Measurements from ENCODE around the gene CBX3.
"Not testable (repeated sequence)": the region's sequence is repeated elsewhere in the genome, so short reads cannot be mapped to it uniquely, and the experiment has no call there.

Gene CBX3

DNA sequence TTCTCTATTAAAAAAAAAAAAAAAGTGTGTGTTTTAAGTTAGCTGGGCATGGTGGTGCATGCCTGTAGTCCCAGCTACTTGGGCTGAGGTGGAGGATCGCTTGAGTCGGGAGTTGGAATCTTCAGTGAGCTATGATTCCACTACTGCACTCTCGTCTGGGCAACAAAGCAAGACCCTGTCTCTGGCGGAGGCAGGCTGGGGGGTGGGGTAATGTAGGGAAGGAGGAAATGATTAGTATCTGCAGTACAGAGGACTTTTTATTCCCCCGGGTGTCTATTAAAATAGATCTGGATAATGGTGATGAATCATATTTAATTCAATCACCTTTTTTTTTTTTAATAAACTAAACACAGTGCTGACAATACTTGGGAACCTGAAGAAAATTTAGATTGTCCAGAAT, 6.5 kb downstream of the CBX3 start:
- DNase-seq = no peak

DNA sequence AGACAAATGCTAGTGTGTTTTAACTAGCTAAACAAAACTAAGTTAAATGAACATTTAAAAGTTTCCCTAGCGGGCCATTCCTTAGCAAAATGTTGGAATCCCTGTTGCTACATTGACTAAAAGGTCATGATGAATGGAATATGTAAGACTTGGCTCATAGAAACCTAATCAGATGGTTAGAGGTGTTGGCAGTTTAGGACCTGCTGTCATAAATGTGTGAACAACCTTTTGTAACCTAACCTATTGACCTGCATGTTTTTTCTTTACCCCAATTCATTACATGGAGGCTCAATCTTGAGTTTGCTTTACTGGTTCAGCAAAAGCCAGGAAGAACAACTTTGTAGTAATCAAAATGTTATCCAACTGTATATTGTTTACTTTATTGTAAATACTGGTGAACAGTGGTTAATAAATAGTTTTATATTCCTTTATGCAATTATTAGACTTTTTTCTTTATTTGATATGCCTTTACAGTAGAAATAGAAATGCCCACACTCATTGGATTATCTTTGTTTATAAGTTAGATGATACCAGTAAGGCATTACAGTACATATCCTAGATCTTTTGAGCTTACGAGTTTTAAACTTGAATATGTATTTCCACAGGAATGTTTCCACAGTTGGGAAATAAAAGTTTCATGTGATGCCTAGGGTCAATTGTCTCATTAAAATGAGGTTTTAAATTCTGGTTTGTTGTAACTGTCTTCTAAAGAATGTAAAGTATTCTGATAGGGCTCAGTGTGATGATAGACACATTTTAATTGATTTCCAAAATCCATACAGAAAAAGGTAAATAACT, 11.6 kb downstream of the CBX3 start:
- no peak for DNase-seq

- no peak for DNase-seq
Measured at GRCh38 chr7:26213807-26214515, 12.4 kb downstream of the CBX3 start.

DNA sequence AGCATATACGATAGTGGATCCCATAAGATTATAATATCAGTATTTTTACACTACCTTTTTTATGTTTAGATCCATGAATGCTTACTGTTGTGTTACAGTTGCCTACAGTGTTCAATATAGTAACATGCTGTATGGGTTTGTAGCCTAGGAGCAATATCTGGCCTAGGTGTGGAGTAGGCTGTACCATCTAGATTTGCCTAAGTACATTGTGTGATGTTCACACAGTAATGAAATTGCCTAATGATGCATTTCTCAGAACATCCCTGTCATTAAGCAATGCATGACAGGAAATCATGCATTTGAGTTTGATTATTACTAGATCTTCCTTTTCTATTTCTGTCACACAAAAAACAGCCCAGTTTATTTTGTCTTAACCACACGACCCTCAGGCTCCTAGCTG, 14.5 kb downstream of the CBX3 start:
- DNase-seq = no peak

GRCh38 chr7:26224359-26224758, 22.8 kb downstream of the CBX3 start:
- DNase-seq = no peak

DNA sequence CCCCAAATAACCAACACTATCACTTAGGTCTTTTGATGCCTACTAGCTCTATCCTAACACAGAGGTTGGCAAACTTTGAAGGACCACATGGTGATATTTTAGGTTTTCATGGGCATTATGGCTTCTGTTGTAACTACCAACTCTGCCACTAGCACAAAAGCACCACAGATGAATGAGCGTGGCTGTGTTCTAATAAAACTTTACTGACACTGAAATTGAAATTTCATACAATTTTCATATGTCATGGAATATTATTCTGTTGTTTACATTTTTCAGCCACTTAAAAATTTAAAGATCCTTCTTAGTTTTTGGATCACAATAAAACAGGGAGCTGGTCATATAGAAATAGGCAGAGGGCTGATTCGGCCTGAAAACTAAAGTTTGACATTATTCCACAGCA, 26.4 kb downstream of the CBX3 start:
- no peak for DNase-seq

GRCh38 chr7:26233902-26234511, 32.5 kb downstream of the CBX3 start:
- no peak for DNase-seq

DNA sequence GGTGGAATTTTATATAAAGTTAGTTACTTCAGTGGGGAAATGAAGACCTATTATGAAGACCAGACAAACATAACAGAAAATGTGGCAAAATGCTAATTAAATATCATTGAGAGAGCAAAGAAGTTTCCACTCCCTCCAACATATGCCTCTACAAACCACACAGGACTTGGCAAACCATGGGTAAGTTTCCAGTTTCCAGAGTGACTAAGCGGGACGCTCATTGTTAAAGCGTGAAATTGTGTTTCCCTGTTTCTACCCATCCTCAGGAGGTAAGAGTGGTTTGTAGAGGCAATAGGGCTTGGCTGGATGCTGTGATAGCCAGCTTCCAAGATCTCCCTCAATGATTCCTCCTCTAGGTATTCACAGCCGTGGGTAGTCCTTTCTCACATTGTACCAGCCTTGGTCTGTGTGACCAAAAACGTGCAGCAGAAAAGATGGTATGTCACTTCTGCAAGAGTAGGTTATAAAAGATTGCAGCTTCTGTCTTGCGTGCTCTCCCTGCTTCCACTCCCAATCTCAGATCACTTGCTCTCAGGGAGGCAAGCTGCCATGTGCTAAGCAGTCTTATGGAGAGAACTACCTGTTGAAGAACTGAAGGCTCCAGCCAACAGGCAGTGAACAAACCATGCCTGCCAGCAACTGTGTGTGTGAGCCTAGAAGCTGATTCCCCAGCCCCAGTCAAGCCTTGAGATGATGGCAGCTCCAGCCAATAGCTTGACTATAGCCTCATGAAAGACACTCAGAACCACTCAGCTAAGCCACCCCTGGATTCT, 35.7 kb downstream of the CBX3 start:
- DNase-seq = no peak

GRCh38 chr7:26238032-26238431, 36.5 kb downstream of the CBX3 start:
- no peak for DNase-seq

DNA sequence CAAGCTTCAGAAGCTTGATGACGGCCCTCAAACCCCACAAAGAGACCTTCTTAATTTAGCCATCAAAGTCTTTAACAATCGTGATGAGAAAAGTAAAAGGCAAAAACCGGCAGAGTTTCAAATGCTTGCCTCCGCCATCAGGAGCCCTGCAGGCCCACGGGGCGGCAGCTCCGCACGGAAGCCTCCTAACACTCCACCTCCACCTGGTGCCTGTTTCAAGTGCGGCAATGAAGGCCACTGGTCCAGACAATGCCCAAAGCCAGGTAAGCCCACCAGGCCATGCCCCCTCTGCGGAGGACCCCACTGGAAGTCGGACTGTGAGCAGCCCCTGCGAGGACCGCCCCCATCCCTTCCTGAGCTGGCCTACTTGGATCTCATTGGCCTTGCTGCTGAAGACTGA, 43.6 kb downstream of the CBX3 start:
- no peak for DNase-seq

DNA sequence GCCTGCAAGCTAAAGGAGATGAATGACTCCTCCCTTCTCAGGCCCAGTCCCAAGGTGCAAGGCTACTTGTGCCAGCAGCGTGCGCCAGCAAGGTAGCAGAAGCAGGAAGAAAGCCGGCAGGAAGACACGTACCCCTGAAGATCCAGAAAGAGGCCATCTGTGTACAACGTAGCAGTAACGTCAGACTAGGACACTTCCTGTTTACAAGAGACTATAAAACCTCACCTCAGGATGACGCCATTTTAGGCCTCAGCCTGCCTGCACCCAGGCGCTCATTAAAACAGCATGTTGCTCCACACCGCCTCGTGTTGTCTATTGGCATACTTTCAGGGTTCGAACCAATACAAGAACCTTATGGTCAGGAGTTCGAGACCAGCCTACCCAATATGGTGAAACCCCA, 48.7 kb downstream of the CBX3 start:
- DNase-seq = no peak

DNA sequence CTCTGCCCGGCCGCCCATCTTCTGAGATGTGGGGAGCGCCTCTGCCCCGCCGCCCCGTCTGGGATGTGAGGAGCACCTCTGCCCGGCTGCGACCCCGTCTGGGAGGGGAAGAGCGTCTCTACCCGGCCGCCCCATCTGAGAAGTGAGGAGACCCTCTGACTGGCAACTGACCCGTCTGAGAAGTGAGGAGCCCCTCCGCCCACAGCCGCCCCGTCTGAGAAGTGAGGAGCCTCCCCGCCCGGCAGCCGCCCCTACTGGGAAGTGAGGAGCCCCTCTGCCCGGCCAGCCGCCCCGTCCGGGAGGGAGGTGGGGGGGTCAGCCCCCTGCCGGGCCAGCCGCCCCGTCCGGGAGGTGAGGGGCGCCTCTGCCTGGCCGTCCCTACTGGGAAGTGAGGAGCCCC, 60.3 kb downstream of the CBX3 start:
- not testable (repeated sequence) for DNase-seq

All from NCI-H1092 treated with DMSO at 0.1 percent for 48 hours (cell line).